Pancreas (tissue), 10 donors: ENCODE data around the gene BGN. TPM values are rescaled to one million over a fixed set of nuclear protein-coding genes. Genes with fewer than 3 reads are reported as not detected.

Experiments used
- ATAC-seq, 4 donors: fragments of 200-7000 bp; cut with Tn5 transposase; one replicate each; pipeline versions ENCODE4 v1.8.0 to v1.9.1; 2020; ENCODE audit warnings: mild to moderate bottlenecking in 4 of 4, moderate library complexity in 4 of 4
- DNase-seq, 6 donors: peaks; one replicate each; pipeline ENCODE4 v3.0.0-alpha.2; 2020
- FAIRE-seq: peaks from 2 replicates; lab custom pipeline; 2012; peaks lifted over from hg19 to GRCh38; lab: Jason Lieb, UNC
- H3K27ac ChIP-seq, 4 donors: fragments of 200-600 bp; sonication (generic); 1 replicate in 3 of 4; 2 replicates in 1 of 4; pipeline versions ENCODE4 v1.5.0 to v1.8.0; 2020
- H3K27me3 ChIP-seq, 4 donors: fragments of 200-600 bp; one replicate each; pipeline ENCODE4 v1.8.0; 2021
- H3K36me3 ChIP-seq, 3 donors: fragments of 200-600 bp; sonication (generic) in 1 of 3; one replicate each; pipeline versions ENCODE4 v1.5.0 to v1.8.0; 2020 to 2021
- H3K4me1 ChIP-seq, 3 donors: fragments of 200-600 bp; one replicate each; pipeline ENCODE4 v1.8.0; 2021
- H3K4me3 ChIP-seq, 4 donors: fragments of 200-600 bp; sonication (generic) in 2 of 4; one replicate each; pipeline versions ENCODE4 v1.5.0 to v1.8.0; 2020 to 2021
- H3K9me3 ChIP-seq, 4 donors: fragments of 200-600 bp; one replicate each; pipeline ENCODE4 v1.8.0; 2021
- CTCF ChIP-seq, 4 donors: fragments of 200-600 bp; sonication (generic) in 3 of 4; IDR thresholded peaks; one replicate each; pipeline versions ENCODE4 v1.5.0 to v1.8.0; 2021; ENCODE audit warnings: antibody characterized with exemption in 4 of 4
- WGBS, 2 donors: extraction: QIAGEN DNeasy Blood & Tissue Kit; methylation state at CpG; one replicate each; pipeline ENCODE4 v1.1.7; 2013; 5-methylcytosine and 5-hydroxymethylcytosine counted together
- intact Hi-C, 3 donors: fragments of 100-400 bp; cut with DNase I; formaldehyde crosslinking; loops; one replicate each; pipeline versions ENCODE4 v1.11.1 to v1.14.2; 2022
- polyA plus RNA-seq, 2 donors: library from polyadenylated mRNA; stranded (reverse); fragments of 200-250 nt; gene quantifications; one replicate each; pipeline ENCODE4 v1.2.3, GENCODE V29; 2013
- total RNA-seq, 6 donors: library from RNA; stranded (reverse); fragmentation: NEBNext Ultra II Directional in 4 of 6; extraction: Animal tissue kit (Norgen Biotek cat#: 25700) in 4 of 6; gene quantifications; one replicate each; pipeline versions ENCODE4 v1.2.1 to v1.2.4, GENCODE V29; 2021 to 2023
- donor health status: healthy with polysubstance abuse.
- donor health status: DM: no; HTN: no; CAD: no; lungs with moderate emphysema.
- donor health status: DM: no; HTN: no; CAD: no.
- donor health status: control.
- donor health status: control.
- donor health status: Bipolar disorder and iron deficiency.
- donor health status: DM: yes; HTN: yes; CAD: no.
- donor health status: DM: no; HTN: no; CAD: no.
- donor health status: DM: no; HTN: no; CAD: no.
- donor health status: DM: yes; HTN: yes; CAD: no.

The BGN gene
- total and polyA plus RNA-seq, 8 donors = 4.0 to 113 (median 20.4) TPM

- no peak for TF ChIP-seq CTCF (IDR thresholded peaks at IDR 0.05)
- FAIRE-seq = no peak
- Histone ChIP-seq H3K9me3 (no peaks in the 10 kb centered on the region), H3K36me3 (no peaks in the 10 kb centered on the region), H3K27ac (no peak overlapping the region), H3K4me1 (no peaks in the 10 kb centered on the region), H3K27me3 (peaks cover 0 to 21% (median 5%) of the 10 kb centered on the region in 4 donors), H3K4me3 (no peak overlapping the region)
- ATAC-seq = no peak
- WGBS, 2 donors = 35 to 54% methylated on average over 12 of the region's 12 CpGs
- intact Hi-C loops = no loop called here
- no peak for DNase-seq
Measured at GRCh38 chrX:153522259-153522658, 27.5 kb downstream of the BGN start.

GRCh38 chrX:153523269-153523668 lies 28.5 kb downstream of the BGN start:
- DNase-seq = no peak
- no peak for TF ChIP-seq CTCF (IDR thresholded peaks at IDR 0.05)
- H3K27ac ChIP-seq = no peak overlapping the region
- no peaks in the 10 kb centered on the region for H3K36me3 ChIP-seq
- no peak for ATAC-seq
- no peaks in the 10 kb centered on the region for H3K9me3 ChIP-seq
- H3K4me1 ChIP-seq = no peaks in the 10 kb centered on the region
- 77 to 83% methylated on average over 7 of the region's 7 CpGs for WGBS, 2 donors
- no peak overlapping the region for H3K4me3 ChIP-seq
- no peak for FAIRE-seq
- intact Hi-C loops = no loop called here
- peaks cover 0 to 21% (median 5%) of the 10 kb centered on the region in 4 donors for H3K27me3 ChIP-seq

GRCh38 chrX:153524234-153524633 lies 29.5 kb downstream of the BGN start:
- H3K4me3 ChIP-seq = no peak overlapping the region
- H3K27ac ChIP-seq = no peak overlapping the region
- FAIRE-seq = no peak
- intact Hi-C loops = no loop called here
- DNase-seq = no peak
- H3K27me3 ChIP-seq = peaks cover 0 to 17% (median 2%) of the 10 kb centered on the region in 4 donors
- no peak for TF ChIP-seq CTCF (IDR thresholded peaks at IDR 0.05)
- WGBS, 2 donors = 87 to 90% methylated on average over 3 of the region's 3 CpGs
- no peak for ATAC-seq
- no peaks in the 10 kb centered on the region for H3K36me3 ChIP-seq
- no peaks in the 10 kb centered on the region for H3K4me1 ChIP-seq
- H3K9me3 ChIP-seq = no peaks in the 10 kb centered on the region

GRCh38 chrX:153525451-153525850 lies 30.7 kb downstream of the BGN start:
- Histone ChIP-seq H3K36me3 (no peaks in the 10 kb centered on the region), H3K9me3 (no peaks in the 10 kb centered on the region), H3K27ac (no peak overlapping the region), H3K4me3 (no peak overlapping the region), H3K27me3 (peaks cover 0 to 13% (median 2%) of the 10 kb centered on the region in 4 donors), H3K4me1 (no peaks in the 10 kb centered on the region)
- intact Hi-C loops = no loop called here
- ATAC-seq (no peak), FAIRE-seq (no peak), DNase-seq (no peak)
- TF ChIP-seq CTCF (IDR thresholded peaks at IDR 0.05) = no peak
- WGBS, 2 donors = 72 to 80% methylated on average over 4 to 6 of the region's 6 CpGs

- intact Hi-C loops = no loop called here
- no peak for TF ChIP-seq CTCF (IDR thresholded peaks at IDR 0.05)
- H3K9me3 ChIP-seq = no peaks in the 10 kb centered on the region
- no peak for DNase-seq
- FAIRE-seq = no peak
- H3K27me3 ChIP-seq = peaks cover 0 to 13% (median 2%) of the 10 kb centered on the region in 4 donors
- H3K4me1 ChIP-seq = no peaks in the 10 kb centered on the region
- no peak overlapping the region for H3K4me3 ChIP-seq
- 59 to 66% methylated on average over 7 of the region's 7 CpGs for WGBS, 2 donors
- no peaks in the 10 kb centered on the region for H3K36me3 ChIP-seq
- no peak overlapping the region for H3K27ac ChIP-seq
- no peak for ATAC-seq
Measured at GRCh38 chrX:153526042-153526441, 31.3 kb downstream of the BGN start.
